Stimulated activated CD8-positive, alpha-beta memory T cell treated with anti-CD3 and anti-CD28 coated beads, Interleukin-2, amount 100 ng/mL, for 48 hours (primary cell): ENCODE measurements around the gene ZNF474.
"Not testable (repeated sequence)": the region's sequence is repeated elsewhere in the genome, so short reads cannot be mapped to it uniquely, and the experiment has no call there.

Experiments
- DNase-seq, 2 donors: peaks; one replicate each; pipeline ENCODE4 v3.0.0-alpha.2; 2020; ENCODE audit warnings: low read depth in 2 of 2

ZNF474 gene

DNA sequence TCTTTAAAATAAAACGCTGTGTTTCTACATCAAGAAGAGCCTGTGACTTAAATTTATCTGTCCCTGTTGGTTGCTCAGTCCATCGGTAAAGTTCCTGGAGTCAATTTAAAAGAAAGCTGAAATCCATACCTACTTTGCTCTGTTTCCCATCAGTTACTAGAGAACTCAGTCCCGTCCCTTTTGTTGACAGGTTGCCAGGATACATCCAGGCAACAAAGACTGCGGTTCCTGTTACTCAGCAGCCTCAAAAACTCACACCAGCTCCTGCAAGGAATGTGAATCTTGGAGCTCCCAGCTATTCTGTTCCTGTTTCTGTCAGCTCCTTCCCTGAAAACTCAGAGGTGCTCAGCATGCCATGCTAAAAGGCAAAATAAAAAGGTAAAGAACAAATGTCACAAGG, at the start of gene ZNF474:
Gene ZNF474 (plus strand): TSS at position 241 of the 400 bp plus-strand sequence. CDS start 22,445 bp downstream, outside the sequence.
- DNase-seq = no peak

DNA sequence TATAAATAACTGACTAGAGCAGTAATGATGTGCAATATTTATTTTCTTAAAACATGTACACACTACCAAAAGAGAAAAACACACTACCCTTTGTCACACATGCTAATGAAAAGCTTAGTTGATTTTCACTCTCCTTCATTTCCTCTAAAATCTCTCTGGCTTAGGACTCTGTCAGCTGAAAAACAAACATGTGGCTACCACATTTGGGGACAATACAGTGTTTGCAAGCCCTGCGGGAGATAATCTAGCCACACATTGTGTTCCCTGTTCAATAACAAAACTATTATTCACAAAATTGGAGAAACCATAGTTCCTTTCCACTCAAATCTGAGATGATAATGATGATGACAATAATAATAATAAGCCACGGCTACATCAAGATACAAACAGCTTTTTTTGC, 47.8 kb upstream of the ZNF474 start:
- no peak for DNase-seq

DNA sequence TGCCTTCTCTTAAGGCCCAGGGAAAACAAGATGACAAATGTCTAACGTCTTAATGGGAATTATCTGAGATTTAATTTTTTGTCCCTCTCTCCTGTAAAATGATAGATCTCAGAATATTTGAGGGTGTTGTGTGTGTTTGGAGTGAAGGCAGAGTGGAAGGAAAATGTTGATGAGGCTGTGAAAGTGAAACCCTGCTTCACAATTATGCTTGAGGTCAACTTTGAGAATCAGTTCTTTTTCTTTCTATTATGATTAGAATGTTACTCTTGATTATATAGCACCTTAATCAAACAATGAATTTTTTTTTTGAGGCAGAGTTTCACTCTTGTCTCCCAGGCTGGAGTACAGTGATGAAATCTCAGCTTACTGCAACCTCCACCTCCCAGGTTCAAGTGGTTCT, 45.8 kb upstream of the ZNF474 start:
- no peak for DNase-seq

DNA sequence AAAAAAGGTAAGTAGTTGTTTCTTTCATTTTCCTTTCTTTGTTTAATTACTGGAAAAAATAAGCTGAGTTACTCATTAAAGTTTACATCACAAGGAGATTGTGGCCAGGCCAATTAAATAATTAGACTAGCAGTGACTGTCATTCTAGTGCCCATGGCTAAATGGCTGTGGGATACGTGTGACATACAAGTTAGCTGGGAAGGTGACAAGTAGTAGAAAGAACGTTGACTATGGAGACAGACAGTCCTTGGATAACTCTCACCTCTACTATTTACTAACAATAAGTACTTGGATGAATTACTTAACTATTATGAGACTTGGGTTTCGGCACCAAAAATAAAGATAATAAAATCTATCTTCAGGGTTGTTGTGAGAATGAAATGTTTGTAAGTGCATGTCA, 44.3 kb upstream of the ZNF474 start:
- DNase-seq = no peak

DNA sequence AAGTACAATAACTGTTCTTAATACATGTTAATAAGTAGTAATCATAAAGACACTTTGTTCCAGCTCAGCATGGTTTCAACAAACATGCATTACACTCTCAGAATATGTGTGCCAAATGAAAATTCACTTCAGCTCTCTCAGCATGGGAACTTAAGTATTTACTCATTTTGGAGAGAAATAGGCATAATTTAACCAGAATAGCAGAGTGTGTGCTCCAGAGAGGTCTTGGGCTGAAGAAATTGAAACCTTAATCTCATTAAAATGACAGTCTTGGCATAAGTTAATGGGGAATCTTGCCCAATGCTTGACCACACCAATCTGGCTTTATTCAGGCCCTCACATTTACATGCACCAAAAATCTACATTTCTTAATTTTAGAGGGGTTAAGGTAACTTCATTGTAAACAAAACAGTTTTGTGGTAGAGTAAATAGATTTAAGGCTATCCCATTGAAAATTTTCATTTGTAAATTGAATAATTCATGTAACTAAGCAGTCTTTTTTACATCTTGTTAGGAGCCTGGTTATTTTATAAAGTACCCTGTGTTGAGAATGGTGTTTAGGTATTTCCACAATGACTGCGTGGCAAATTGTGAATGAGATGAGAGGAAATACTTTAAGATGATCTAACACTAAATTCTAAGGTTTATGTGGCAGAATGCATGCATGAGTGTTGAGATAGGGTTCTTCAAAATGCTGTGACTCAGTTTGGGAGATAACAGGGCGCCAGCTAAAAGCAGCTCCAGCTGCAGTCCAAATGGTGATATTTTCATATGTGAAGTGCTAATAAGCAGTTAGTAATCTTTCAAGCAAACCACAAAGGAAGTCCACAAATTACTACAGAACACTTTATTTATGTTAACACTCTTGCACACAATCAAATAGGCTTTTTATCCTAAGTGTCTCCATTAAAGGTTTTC, 40.0 kb upstream of the ZNF474 start:
- no peak for DNase-seq

DNA sequence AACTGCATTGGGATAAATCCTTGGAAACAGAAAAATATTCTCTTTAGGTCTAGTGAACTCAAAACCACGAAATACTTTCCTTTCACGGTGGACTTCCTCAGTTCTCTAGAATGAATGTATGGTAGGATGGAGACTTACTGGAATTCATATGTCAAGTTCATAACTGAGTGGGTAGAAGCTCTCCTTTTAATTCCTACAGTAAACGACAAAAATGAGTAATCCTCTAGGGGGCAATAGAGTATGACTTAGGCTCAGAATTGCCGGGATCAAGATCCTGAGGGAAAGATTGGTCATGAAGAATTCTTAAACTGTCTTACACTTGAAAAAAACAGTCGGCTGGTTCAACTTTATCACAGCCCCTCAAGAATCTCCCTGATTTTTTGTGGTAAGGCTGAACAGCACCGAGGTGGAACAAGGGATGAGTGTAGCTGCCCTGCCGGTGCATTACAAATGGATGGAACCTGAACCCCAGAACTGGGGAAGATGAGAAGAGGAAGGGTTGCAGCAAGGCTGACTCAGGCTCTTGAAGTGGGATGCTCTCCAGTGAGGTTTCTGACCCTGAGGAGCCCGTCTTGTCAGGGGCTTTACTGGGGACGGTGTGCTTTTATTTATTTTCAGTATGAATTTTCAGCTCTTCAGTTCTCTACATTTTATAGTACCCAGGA, 37.3 kb upstream of the ZNF474 start:
- no peak for DNase-seq

DNA sequence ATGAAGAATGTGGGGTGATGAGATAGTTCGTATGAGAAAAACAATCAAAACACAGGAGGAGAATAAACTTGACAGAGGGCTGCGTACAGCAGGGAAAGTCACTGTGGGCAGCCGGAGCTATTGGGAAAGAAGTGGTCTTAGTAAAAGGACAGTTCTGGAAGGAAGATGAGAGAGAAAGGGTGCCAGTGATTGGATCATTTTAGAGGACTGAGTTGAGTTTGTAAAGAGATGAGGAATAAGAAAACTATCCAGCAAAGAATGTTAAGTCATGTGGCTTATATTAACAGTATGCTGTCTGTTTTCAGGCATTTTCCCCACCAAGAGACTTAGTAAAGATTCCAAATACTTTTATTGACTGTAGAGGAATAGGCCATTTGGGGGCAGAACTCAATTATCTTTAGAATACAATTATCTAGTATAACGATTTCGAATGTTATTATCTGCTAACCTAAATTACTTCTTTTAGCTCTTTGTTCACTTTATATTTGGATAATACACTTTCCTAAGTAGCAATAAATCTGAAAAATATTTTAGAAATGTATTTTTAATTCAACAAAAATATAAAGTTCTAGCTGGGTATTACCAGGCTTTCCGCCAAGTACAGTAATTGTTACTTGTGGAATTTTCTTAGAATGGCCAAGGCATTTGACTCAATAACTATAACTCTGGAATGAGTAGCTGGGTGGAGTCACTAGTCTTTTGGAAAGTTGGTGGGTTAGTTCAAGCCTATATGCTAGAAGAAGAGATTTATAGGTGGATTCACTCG, 35.7 kb upstream of the ZNF474 start:
- DNase-seq = no peak

DNA sequence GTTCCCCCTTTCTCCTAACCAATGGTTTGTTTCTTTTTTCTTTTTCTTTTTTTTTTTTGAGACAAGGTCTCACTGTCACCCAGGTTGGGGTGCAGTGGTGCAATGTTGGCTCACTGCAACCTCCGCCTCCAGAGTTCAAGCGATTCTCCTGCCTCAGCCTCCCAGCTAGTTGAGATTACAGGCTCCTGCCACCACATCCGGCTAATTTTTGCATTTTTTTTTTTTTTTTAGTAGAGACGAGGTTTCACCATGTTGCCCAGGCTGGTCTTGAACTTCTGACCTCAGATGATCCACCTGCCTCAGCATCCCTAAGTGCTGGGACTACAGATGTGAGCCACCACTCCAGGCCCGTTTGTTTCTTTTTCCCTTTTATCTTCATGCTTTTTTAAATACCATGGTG, 35.1 kb upstream of the ZNF474 start:
- DNase-seq = not testable (repeated sequence)

DNA sequence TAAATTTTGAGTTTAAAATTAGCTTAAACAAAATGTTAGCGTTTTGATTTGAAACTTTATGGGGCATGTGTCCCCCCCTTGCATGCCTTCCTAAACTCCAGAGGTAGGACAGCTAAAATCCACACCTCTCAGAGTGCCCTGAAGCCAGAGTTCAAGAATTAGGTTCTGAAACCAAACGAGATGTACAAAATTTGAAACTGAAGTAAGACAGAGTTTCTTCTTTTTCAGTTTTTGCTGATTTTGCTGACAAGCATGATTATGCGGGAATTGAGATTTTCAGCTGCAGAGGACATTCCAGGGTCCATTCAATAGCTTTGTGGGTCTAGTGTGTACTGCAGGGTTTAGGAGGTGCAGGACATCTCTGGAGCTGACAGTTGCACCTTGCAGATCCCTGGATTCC, 34.2 kb upstream of the ZNF474 start:
- no peak for DNase-seq

DNA sequence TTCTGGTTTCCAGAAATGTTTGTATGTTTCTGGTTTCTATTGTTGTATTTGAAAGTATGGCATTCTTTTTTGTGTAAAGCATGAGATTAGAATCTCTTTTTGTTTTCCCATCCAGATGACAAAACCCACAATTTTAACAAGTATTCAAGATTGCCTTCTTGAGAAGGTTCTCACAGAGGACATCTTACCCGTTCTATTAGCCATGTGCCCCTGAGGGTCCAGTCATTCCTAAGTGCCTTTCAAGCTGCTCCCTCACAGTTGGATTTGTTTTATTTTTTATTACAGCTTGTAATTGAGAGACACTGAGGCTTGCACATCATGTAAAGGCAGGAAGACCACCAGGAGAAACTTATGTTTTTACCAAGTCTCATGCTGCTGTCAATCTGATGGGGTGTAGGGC, 32.0 kb upstream of the ZNF474 start:
- DNase-seq = no peak

DNA sequence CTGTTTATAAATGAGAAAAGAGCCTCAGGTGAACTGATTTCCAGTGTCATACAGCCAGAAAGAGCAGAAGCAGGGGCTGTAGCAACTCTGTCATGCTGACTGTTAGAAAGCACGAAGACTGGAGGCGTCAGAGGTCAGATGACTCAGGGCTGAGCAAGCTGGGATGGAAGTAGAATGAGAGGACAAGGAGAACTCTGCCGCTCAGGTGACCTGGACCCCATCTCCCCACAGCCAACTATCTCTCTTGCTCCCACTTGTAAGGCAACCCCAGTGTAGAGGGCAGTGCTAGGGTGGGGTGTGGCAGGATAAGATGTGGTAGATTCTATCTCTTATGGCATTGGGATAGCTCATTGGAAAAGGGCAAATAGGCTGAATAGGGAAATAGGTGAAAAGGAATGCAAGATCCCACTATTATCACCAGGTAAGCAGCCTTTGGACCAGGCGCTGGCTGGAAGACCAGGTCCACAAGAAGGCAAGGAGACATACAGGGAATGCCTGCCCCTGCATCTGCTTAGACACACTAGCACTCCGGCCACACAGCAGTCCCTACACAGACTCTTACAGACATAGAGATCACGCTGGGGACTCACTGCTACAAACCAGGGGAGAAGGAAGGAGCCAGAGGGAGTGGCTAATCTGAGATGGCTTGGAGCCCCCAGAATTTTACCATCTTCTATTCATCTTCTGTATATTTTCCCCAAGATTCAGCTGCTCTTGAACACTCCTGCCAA, 30.1 kb upstream of the ZNF474 start:
- DNase-seq = no peak

DNA sequence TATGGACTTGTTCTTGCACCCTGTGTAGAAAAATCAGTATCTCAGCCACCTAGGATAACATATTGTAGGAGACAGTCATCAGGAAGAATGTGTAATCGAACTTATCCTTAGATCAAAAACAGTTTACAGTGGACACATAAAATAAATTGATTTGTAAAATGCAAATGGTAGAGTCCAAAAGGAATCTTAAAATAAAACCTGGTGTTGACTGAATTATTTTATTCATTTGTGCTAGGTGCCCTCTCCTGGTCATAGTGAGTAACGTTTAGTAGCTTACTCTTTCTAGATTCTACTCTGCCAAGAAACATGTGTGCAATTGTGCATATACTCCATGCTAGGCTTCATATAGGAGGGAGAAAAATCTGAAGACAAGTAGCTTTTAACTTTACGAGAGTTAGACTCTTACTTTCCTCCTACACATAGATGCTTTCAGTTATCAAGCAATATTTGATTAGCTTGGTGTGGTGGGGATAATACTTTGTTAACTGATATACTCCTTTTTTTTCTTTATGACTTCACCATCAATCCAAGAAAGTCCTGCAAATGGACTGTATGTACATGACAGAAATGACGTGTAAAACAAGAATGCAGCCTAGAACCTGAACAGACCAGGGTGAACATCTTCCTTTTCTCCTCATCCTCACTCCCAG, 27.6 kb upstream of the ZNF474 start:
- DNase-seq = no peak

DNA sequence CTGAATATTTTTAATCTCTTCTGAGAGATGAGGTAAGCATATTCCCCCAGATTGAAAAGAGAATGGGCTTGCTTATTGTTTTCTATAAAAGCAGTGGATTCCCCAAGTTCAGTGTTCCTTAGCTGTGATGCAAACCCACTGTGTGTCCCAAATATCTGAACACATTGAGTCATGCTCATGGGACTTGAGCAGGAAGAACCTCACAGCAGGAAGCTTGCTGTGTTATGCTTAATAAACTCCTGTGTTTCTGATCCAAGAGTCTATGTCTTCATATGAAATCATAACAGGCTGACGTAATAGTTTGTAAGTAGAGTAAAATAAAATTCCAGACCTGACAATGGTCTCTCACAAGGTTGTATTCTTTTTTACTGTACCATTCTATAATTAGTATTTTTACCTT, 26.5 kb upstream of the ZNF474 start:
- no peak for DNase-seq

DNA sequence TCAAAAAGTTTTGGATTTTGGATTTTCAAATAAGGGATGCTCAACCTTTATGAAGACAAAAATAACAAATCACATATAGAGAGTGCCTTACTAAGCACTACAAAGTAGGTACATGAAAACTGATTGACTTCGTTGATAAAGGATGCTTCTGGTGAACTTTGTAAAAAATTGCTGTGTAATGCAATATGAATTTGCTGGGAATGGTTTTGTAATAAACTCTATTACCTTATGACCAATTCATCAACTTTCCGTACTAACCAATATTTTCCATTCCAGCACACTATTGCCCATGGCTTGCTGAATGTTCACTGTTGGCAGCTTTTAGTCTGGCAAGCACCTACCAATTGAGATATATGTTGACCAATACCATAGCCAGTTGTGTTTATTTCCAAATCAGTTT, 23.4 kb upstream of the ZNF474 start:
- DNase-seq = no peak

DNA sequence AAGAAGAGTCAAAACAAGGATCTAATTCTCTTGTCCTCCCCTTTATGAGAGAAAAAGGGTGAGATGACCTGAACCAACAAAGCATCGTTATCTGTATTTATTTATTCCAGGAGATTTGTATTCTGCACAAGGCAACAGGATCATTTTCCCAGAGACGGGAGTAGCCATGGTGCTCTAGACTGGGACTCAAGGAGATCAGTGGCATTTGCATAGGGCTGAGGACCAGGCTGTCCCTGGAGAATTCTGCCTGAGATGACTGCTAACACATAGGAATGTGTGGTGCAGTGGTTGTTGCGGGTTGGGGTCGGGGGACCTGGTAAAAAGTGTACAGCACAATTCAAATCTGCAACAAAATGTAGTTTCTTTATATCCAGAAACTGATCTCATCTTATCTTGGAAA, 22.3 kb upstream of the ZNF474 start:
- DNase-seq = no peak

DNA sequence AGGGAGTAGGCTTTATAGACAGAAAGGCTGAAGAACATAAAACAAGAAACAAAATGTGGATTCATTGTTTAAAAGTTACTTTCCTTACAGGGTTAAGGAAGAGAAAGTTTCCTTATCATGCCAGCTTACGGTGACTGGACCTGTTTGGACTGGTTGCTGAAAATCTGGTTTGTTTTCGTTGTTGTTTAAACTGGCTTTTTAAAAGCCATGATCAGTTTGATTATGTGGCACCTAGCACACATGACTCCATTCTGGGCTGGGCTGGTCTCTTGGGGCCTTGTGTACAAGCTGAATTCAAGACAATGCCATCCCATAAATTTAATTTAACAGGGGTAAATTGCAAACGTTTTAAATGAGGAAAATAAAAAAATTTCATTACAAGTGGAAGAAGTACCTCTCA, 18.4 kb upstream of the ZNF474 start:
- no peak for DNase-seq

DNA sequence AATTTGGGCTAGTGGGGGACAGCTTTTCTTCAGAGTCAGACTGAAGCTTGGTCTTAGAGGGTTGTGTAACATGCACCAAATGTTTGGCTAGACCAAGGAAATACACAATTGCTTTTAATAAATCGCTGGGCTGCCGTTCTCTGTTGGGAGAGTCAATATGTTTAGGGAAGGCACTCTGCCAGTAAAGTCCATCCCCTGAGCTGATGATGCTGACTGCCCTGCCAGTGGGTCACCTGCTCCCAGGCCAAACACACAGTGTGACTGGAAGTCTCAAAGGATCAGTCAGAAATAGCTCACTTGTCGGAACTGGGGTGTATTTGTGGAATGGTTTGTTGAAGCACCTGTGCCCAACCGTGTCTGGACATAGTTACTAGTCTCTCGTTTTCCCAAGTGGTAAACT, 17.9 kb upstream of the ZNF474 start:
- DNase-seq = no peak

DNA sequence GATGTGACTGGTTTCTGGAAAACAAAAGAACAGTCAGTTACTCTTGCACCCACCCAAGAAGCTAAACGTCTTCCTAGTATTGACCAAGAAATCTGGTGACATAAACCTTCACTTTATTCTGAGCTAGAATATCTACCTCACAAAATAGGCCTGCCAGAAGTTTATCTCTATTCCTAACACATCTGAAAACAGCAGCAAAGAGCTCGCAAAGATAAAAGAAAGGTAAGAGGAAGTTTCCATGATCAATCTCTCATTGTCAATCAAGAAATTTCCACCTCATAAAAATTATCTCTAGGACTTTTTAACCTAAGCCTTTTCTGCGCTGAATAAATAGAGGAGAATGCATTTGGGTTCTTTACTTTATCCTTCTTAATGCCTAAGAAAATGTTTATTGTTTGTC, 17.3 kb upstream of the ZNF474 start:
- DNase-seq = no peak

DNA sequence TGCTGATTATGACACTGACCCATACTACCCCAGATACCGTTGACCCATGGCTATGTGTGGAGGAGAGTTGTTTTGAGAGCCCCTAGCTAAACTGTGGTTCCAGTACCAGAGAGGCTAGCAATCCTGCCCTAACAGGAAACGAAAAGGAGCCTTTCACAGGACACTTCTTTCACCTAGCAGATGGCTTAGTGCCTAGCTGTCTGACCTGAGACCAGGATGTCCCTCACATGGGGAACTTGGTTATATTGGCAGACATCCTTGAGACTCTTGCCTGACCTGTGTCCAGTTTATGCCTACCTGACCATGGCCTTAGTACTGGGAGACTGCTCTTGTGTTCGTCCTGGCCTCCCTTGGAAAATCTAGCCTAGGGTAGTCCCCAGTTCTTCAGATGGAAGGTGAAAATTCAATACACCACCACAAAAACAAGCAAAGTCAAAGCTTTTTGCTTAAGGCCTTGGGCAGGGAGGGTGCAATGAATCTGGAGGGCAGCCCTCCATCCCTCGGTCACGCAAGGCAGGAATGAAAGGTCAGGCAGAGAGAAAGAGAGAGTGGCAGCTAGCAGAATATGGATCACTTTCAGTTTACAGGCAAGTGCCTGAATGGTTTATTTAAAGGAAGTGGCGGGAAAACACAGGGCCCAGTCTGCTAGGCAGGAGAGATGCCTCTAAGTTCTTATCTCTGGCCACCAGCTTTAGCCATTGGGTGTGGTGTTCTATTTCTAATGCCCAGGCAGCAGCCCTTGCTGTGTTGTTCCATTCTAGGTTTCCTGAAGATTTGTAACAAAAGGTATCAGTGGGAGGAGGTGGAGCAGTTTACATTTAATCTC, 16.4 kb upstream of the ZNF474 start:
- DNase-seq = no peak

DNA sequence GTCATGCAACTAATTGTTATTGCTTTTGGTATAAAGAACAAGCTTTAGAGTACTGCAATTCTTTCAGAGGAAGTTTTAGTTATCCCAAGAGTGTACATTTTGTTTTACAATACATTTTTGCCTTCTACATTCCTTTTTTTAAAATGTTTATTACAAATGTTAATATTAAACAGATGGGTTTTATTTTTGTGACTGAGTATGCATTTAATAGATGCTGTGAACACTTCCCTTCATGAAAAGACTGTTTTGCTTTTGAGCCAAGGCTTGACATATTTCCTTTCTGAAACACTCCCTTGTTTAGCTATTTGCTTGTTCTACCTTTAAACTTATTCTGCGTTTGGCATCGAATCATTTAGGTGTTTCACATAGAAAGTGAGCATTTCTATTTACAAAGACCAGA, 14.8 kb upstream of the ZNF474 start:
- DNase-seq = no peak
